Right lobe of liver (tissue), 6 donors: ENCODE measurements around the gene B4GALT4. TPM values are rescaled to one million over a fixed set of nuclear protein-coding genes. Genes with fewer than 3 reads are reported as not detected.
"Not testable (repeated sequence)": the region's sequence is repeated elsewhere in the genome, so short reads cannot be mapped to it uniquely, and the experiment has no call there.

Experiments
- ATAC-seq, 4 donors: fragments of 200-7000 bp; cut with Tn5 transposase; one replicate each; pipeline ENCODE4 v1.9.1; 2020; ENCODE audit warnings: mild to moderate bottlenecking in 4 of 4, moderate library complexity in 4 of 4
- DNase-seq, 3 donors: peaks; one replicate each; pipeline ENCODE4 v3.0.0-alpha.2; 2020
- H3K27ac ChIP-seq, 3 donors: fragments of 200-600 bp; one replicate each; pipeline ENCODE4 v1.8.0; 2022
- H3K27me3 ChIP-seq, 2 donors: fragments of 200-600 bp; one replicate each; pipeline ENCODE4 v1.8.0; 2022
- H3K36me3 ChIP-seq, 4 donors: fragments of 200-600 bp; sonication (generic) in 1 of 4; one replicate each; pipeline versions ENCODE4 v1.5.1 to v1.8.0; 2017 to 2022; ENCODE audit warnings: control low read depth in 1 of 4
- H3K4me1 ChIP-seq, 4 donors: fragments of 200-600 bp; sonication (generic) in 1 of 4; one replicate each; pipeline versions ENCODE4 v1.5.1 to v1.8.0; 2017 to 2022; ENCODE audit warnings: control low read depth in 1 of 4
- H3K4me3 ChIP-seq, 3 donors: fragments of 200-600 bp; one replicate each; pipeline ENCODE4 v1.8.0; 2022
- H3K9me3 ChIP-seq, 4 donors: fragments of 200-600 bp; sonication (generic) in 1 of 4; one replicate each; pipeline versions ENCODE4 v1.5.1 to v1.8.0; 2017 to 2022; ENCODE audit warnings: control low read depth in 1 of 4
- POLR2A ChIP-seq: fragments of 450-650 bp; IDR thresholded peaks from one replicate; pipeline ENCODE4 v1.6.1; 2017; ENCODE audit warnings: antibody characterized with exemption, mild to moderate bottlenecking
- WGBS: methylation state at CpG from one replicate; pipeline ENCODE4 v1.1.6; 2018; ENCODE audit warnings: low coverage, low lambda C conversion rate; ENCODE audit not compliant: insufficient coverage; ENCODE audit errors: missing lambda C conversion rate; 5-methylcytosine and 5-hydroxymethylcytosine counted together
- intact Hi-C, 2 donors: fragments of 100-400 bp; cut with DNase I; formaldehyde crosslinking; loops; one replicate each; pipeline versions ENCODE4 v1.11.2 to v1.14.1; 2022
- total RNA-seq, 6 experiments: library from RNA; depleted of rRNA in 2 of 6; stranded (reverse); fragments of >200 nt in 2 of 6; fragmentation: NEBNext Ultra II Directional in 3 of 6; extraction: Animal tissue kit (Norgen Biotek cat#: 25700) in 3 of 6; gene quantifications; one replicate each; pipeline versions ENCODE4 v1.1.0 to v1.2.4, GENCODE V29; 2016 to 2023
- TF ChIP-seq, protein P1 (sequence below), 4 donors: fragments of 200-600 bp in 3 of 4; fragments of 450-650 bp in 1 of 4; IDR thresholded peaks; one replicate each; pipeline versions ENCODE4 v1.5.1 to v1.8.0; 2016 to 2022; ENCODE audit warnings: antibody characterized with exemption in 4 of 4, mild to moderate bottlenecking in 2 of 4
- donor health status: DM: no; HTN: yes; CAD: no.
- donor health status: DM: no; HTN: no; CAD: no.
- donor health status: DM: no; HTN: no; CAD: no.
- donor health status: DM: no; HTN: yes; CAD: no.
- donor health status: DM: no; HTN: yes; CAD: no.

B4GALT4 gene
- total RNA-seq, 6 experiments from 2014 or later: 7.8 to 10.9 (median 8.9) TPM

DNA sequence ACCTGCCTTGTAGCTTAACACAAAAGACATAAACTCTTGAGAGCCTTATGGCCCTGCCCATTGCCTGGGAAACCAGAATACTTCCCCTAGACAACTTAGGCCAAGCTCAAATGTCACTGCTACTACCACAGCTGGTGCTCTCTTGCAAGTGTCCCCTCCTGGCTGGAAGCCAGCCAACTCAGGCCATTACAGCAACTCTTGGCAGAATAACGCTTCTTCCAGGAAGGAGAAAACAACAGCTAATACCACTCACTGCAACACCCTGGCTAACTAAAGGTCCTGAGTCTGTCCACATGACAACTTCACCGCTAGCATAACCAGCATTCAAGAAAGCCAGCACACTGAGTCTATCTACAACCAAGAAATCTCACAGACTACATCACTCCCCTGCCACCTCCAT lies 5.1 kb upstream of the B4GALT4 start:
- H3K4me3 ChIP-seq: no peak overlapping the region
- no peaks in the 10 kb centered on the region for H3K9me3 ChIP-seq
- ATAC-seq: no peak
- TF ChIP-seq, protein P1, sequence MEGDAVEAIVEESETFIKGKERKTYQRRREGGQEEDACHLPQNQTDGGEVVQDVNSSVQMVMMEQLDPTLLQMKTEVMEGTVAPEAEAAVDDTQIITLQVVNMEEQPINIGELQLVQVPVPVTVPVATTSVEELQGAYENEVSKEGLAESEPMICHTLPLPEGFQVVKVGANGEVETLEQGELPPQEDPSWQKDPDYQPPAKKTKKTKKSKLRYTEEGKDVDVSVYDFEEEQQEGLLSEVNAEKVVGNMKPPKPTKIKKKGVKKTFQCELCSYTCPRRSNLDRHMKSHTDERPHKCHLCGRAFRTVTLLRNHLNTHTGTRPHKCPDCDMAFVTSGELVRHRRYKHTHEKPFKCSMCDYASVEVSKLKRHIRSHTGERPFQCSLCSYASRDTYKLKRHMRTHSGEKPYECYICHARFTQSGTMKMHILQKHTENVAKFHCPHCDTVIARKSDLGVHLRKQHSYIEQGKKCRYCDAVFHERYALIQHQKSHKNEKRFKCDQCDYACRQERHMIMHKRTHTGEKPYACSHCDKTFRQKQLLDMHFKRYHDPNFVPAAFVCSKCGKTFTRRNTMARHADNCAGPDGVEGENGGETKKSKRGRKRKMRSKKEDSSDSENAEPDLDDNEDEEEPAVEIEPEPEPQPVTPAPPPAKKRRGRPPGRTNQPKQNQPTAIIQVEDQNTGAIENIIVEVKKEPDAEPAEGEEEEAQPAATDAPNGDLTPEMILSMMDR (IDR thresholded peaks at IDR 0.05): no peak
- no peak for TF ChIP-seq POLR2A
- no peaks in the 10 kb centered on the region for H3K27me3 ChIP-seq
- no peak for DNase-seq
- intact Hi-C loops: no loop called here
- H3K4me1 ChIP-seq: peaks cover 0 to 9% (median 0%) of the 10 kb centered on the region in 4 donors
- H3K27ac ChIP-seq: no peak overlapping the region
- WGBS: 64% methylated on average over 2 of the region's 2 CpGs
- no peaks in the 10 kb centered on the region for H3K36me3 ChIP-seq

DNA sequence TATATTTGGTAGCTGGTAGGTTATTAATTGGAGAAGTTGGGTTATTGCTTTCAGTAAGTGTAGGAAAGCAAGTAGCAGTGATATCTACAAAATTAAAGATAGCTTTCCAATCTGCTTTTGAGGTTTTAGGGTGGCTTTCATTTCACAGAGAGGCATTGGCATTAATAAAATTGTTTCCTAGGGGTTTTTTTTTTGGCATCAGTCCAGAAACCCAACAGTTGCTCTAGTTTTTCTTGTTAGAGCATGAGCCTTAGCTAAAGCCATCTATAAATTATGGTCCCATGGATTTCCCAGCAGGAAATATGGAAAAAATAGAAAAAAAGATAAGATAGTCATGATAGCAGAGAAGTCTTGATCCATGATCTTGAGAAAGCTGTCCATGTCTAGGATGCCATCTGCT lies 3.0 kb upstream of the B4GALT4 start:
- ATAC-seq (no peak), DNase-seq (no peak)
- TF ChIP-seq, protein P1 (IDR thresholded peaks at IDR 0.05): no peak
- TF ChIP-seq POLR2A: no peak
- Histone ChIP-seq H3K9me3 (no peaks in the 10 kb centered on the region), H3K27ac (no peak overlapping the region), H3K27me3 (no peaks in the 10 kb centered on the region), H3K4me3 (no peak overlapping the region), H3K36me3 (no peaks in the 10 kb centered on the region), H3K4me1 (peaks cover 0 to 10% (median 4%) of the 10 kb centered on the region in 4 donors)
- intact Hi-C loops: no loop called here

DNA sequence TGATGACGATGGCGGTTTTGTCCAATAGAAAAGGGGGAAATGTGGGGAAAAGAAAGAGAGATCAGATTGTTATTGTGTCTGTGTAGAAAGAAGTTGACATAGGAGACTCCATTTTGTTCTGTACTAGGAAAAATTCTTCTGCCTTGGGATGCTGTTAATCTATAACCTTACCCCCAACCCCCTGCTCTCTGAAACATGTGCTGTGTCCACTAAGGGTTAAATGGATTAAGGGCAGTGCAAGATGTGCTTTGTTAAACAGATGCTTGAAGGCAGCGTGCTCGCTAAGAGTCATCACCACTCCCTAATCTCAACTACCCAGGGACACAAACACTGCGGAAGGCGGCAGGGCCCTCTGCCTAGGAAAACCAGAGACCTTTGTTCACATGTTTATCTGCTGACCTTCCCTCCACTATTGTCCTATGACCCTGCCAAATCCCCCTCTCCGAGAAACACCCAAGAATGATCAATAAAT lies 2.4 kb upstream of the B4GALT4 start:
- H3K27me3 ChIP-seq, ATAC-seq, H3K27ac ChIP-seq, DNase-seq, H3K9me3 ChIP-seq, intact Hi-C loops, H3K4me3 ChIP-seq, H3K36me3 ChIP-seq: not testable (repeated sequence)
- 44% methylated on average over 1 of the region's 7 CpGs for WGBS
- H3K4me1 ChIP-seq: peaks cover 0 to 16% (median 4%) of the 10 kb centered on the region in 4 donors

DNA sequence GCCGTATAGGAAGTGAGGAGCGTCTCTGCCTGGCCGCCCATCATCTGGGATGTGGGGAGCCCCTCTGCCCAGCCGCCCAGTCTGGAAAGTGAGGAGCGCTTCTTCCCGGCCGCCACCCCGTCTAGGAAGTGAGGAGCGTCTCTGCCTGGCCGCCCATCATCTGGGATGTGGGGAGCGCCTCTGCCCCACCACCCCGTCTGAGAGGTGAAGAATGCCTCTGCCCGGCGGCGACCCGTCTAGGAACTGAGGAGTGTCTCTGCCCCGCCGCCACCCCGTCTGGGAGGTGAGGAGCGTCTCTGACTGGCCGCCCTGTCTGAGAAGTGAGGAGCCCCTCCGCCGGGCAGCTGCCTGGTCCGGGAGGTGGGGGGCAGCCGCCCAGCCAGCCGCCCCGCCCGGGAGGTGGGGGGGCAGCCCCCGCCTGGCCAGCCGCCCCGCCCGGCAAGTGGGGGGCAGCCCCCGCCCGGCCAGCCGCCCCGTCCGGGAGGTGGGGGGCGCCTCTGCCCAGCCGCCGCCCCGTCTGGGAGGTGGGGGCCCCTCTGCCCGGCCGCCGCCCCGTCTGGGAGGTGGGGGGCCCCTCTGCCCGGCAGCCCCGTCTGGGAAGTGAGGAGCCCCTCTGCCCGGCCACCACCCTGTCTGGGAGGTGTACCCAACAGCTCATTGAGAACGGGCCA lies 1.8 kb upstream of the B4GALT4 start:
- DNase-seq, H3K4me3 ChIP-seq, H3K9me3 ChIP-seq, H3K27me3 ChIP-seq, H3K36me3 ChIP-seq, H3K27ac ChIP-seq, intact Hi-C loops, ATAC-seq: not testable (repeated sequence)
- H3K4me1 ChIP-seq: peaks cover 0 to 18% (median 4%) of the 10 kb centered on the region in 4 donors
- WGBS: 92% methylated on average over 7 of the region's 49 CpGs

DNA sequence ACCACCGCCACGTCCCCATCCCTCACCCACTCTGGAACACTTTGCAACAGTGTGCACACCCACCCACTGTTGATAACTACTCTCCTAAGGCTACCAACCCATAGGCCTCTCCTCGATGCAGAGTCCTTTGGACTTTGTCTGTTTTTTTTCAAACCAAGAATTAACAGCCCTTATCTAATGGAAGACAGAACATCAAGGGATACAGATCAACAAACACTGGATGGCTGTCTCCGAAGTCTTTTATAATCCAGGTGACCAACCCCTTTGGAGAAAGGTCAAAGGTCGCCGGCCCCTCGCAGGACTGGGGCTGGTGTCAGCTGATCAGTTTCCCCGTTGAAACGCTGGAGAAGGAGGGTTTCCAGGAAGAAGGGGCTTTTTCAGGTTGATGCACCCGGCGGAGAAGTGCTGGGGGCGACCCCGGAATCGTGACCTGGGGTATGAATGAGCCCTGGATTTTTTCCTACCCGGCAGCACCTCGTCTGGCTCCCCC lies 532 bp downstream of the B4GALT4 start:
- WGBS: 6% methylated on average over 8 of the region's 16 CpGs
- intact Hi-C loops: no loop called here
- Histone ChIP-seq H3K36me3 (peaks cover 0 to 14% (median 4%) of the 10 kb centered on the region in 4 donors), H3K4me3 (peak overlapping the region; percentile 68 to 79 (median 71)), H3K27ac (peak overlapping the region; percentile 86 to 92 (median 88)), H3K27me3 (no peaks in the 10 kb centered on the region), H3K4me1 (peaks cover 0 to 18% (median 4%) of the 10 kb centered on the region in 4 donors), H3K9me3 (no peaks in the 10 kb centered on the region)
- no peak for TF ChIP-seq POLR2A
- TF ChIP-seq, protein P1 (IDR thresholded peaks at IDR 0.05): no peak
- ATAC-seq (peak; percentile 9 to 50 (median 26)), DNase-seq (peak; percentile 58 to 69 (median 68))
